GM23338 (cell line): Measurements from ENCODE around the gene OR2W3. TPM values are rescaled to one million over a fixed set of nuclear protein-coding genes. Genes with fewer than 3 reads are reported as not detected.

Experiments used
- ATAC-seq: fragments of 200-7000 bp; cut with Tn5 transposase; 3 replicates; pipeline ENCODE4 v1.9.1; 2020
- DNase-seq: peaks from one replicate; pipeline ENCODE4 v3.0.0-alpha.2; 2015; ENCODE audit warnings: low spot score
- H2AFZ ChIP-seq: fragments of 200-600 bp; sonication (generic); 2 replicates; pipeline ENCODE4 v1.8.0; 2016; ENCODE audit warnings: antibody characterized with exemption, mild to moderate bottlenecking, moderate library complexity
- H3F3A ChIP-seq: fragments of 200-600 bp; sonication (generic); replicated peaks from 2 replicates; pipeline ENCODE4 v1.8.0; 2017; ENCODE audit warnings: antibody characterized with exemption, mixed run types, low read depth
- H3K27ac ChIP-seq: fragments of 200-600 bp; sonication (generic); 2 replicates; pipeline ENCODE4 v1.6.1; 2016; ENCODE audit warnings: low read depth
- H3K27me3 ChIP-seq: fragments of 200-600 bp; sonication (generic); 2 replicates; pipeline ENCODE4 v1.8.0; 2016; ENCODE audit warnings: mild to moderate bottlenecking, mixed run types, moderate library complexity; ENCODE audit not compliant: insufficient read depth
- H3K36me3 ChIP-seq: fragments of 200-600 bp; sonication (generic); 2 replicates; pipeline ENCODE4 v1.8.0; 2016; ENCODE audit warnings: mild to moderate bottlenecking; ENCODE audit not compliant: insufficient read depth
- H3K4me1 ChIP-seq: fragments of 200-600 bp; sonication (generic); 2 replicates; pipeline ENCODE4 v1.8.0; 2016; ENCODE audit warnings: mild to moderate bottlenecking, moderate library complexity; ENCODE audit not compliant: insufficient read depth
- H3K4me2 ChIP-seq: fragments of 200-600 bp; sonication (generic); 2 replicates; pipeline ENCODE4 v1.7.1; 2017; ENCODE audit warnings: mixed run types
- H3K4me3 ChIP-seq: fragments of 200-600 bp; sonication (generic); 2 replicates; pipeline ENCODE4 v1.6.1; 2016; ENCODE audit warnings: mixed run types
- H3K79me2 ChIP-seq: fragments of 200-600 bp; sonication (generic); replicated peaks from 2 replicates; pipeline ENCODE4 v1.8.0; 2017; ENCODE audit warnings: mild to moderate bottlenecking; ENCODE audit not compliant: insufficient read depth
- H3K9me2 ChIP-seq: fragments of 200-600 bp; sonication (generic); 2 replicates; pipeline ENCODE4 v1.8.0; 2017; ENCODE audit not compliant: insufficient read depth
- H4K20me1 ChIP-seq: fragments of 200-600 bp; sonication (generic); replicated peaks from 2 replicates; pipeline ENCODE4 v1.8.0; 2017; ENCODE audit warnings: mild to moderate bottlenecking; ENCODE audit not compliant: insufficient read depth
- H3K27ac Mint-ChIP-seq: 2 replicates; pipeline ENCODE4 v1.8.0; 2020; ENCODE audit warnings: inconsistent platforms, mild to moderate bottlenecking, moderate library complexity, mixed read lengths
- H3K27me3 Mint-ChIP-seq: 3 replicates; pipeline ENCODE4 v1.8.0; 2022; ENCODE audit warnings: low read depth, mild to moderate bottlenecking, moderate library complexity, mixed read lengths, inconsistent platforms; ENCODE audit not compliant: insufficient read depth, poor library complexity
- H3K36me3 Mint-ChIP-seq: 3 replicates; pipeline ENCODE4 v1.8.0; 2021; ENCODE audit warnings: low read depth, mild to moderate bottlenecking, inconsistent platforms, moderate library complexity, mixed read lengths
- H3K4me1 Mint-ChIP-seq: 3 replicates; pipeline ENCODE4 v1.8.0; 2020; ENCODE audit warnings: mild to moderate bottlenecking, inconsistent platforms, mixed read lengths
- H3K4me3 Mint-ChIP-seq: 3 replicates; pipeline ENCODE4 v1.8.0; 2021; ENCODE audit warnings: moderate library complexity, mild to moderate bottlenecking, inconsistent platforms, mixed read lengths
- H3K9me3 Mint-ChIP-seq: 3 replicates; pipeline ENCODE4 v1.8.0; 2020; ENCODE audit warnings: moderate library complexity, mild to moderate bottlenecking, inconsistent platforms, mixed read lengths
- CREB1 ChIP-seq: fragments of 250-450 bp; sonication (Bioruptor Pico); IDR thresholded peaks from 2 replicates; pipeline ENCODE4 v1.5.0; 2020; ENCODE audit warnings: low read depth, mild to moderate bottlenecking, moderate library complexity
- ETS1 ChIP-seq: IDR thresholded peaks from 2 replicates; pipeline ENCODE4 v1.6.1; 2016; ENCODE audit warnings: antibody characterized with exemption
- EZH2phosphoT487 ChIP-seq: fragments of 200-600 bp; sonication (generic); IDR thresholded peaks from one replicate; pipeline ENCODE4 v1.8.1; 2018; ENCODE audit warnings: antibody characterized with exemption; ENCODE audit not compliant: unreplicated experiment
- JUNB ChIP-seq: IDR thresholded peaks from one replicate; pipeline ENCODE4 v1.6.1; 2016; ENCODE audit warnings: antibody characterized with exemption; ENCODE audit not compliant: unreplicated experiment
- NANOG ChIP-seq: IDR thresholded peaks from 2 replicates; pipeline ENCODE4 v1.6.1; 2016; ENCODE audit warnings: antibody characterized with exemption, borderline replicate concordance
- POLR2AphosphoS5 ChIP-seq: IDR thresholded peaks from 2 replicates; pipeline ENCODE4 v1.6.1; 2016; ENCODE audit warnings: antibody characterized with exemption, low read depth
- REST ChIP-seq: IDR thresholded peaks from one replicate; pipeline ENCODE4 v1.6.1; 2018; ENCODE audit warnings: antibody characterized with exemption; ENCODE audit not compliant: unreplicated experiment
- STAT1 ChIP-seq: IDR thresholded peaks from one replicate; pipeline ENCODE4 v1.6.1; 2016; ENCODE audit warnings: antibody characterized with exemption; ENCODE audit not compliant: unreplicated experiment
- ZNF114 ChIP-seq: fragments of 250-450 bp; sonication (Bioruptor Pico); IDR thresholded peaks from 2 replicates; pipeline ENCODE4 v1.5.0; 2020; ENCODE audit warnings: mild to moderate bottlenecking, moderate library complexity
- ZNF331 ChIP-seq: fragments of 250-450 bp; sonication (Bioruptor Pico); IDR thresholded peaks from 2 replicates; pipeline ENCODE4 v1.5.0; 2020; ENCODE audit warnings: low read depth, mild to moderate bottlenecking, moderate library complexity
- ZNF462 ChIP-seq: fragments of 250-450 bp; sonication (Bioruptor Pico); IDR thresholded peaks from 2 replicates; pipeline ENCODE4 v1.5.0; 2020; ENCODE audit warnings: mild to moderate bottlenecking, moderate library complexity
- polyA plus RNA-seq: library from polyadenylated mRNA; unstranded; fragments of >200 nt; fragmentation: Nextera tagmentation; extraction: Ambion mirVana; gene quantifications from 2 replicates; pipeline ENCODE4 v1.2.1, GENCODE V29; 2016
- total RNA-seq: library from RNA; depleted of rRNA; stranded (reverse); fragments of >200 nt; shearing (Covaris generic); gene quantifications from 2 replicates; pipeline ENCODE4 v1.2.3, GENCODE V29; 2014

Gene OR2W3
- total and polyA plus RNA-seq, 2 experiments from 2014 or later = 0.45 TPM; not detected in 1

- TF ChIP-seq ZNF462 = no peak
- TF ChIP-seq ETS1 = no peak
Observed at GRCh38 chr1:247908766-247909165, 13.4 kb downstream of the OR2W3 start (continued).

- Mint-ChIP-seq H3K4me1 (peaks cover 2% of the 10 kb centered on the region; the same call in 1 of the 3 replicates), H3K27ac (no peak overlapping the region), H3K4me3 (no peak overlapping the region), H3K27me3 (no peaks in the 10 kb centered on the region), H3K9me3 (peaks cover 76% of the 10 kb centered on the region), H3K36me3 (peaks cover 4% of the 10 kb centered on the region; the same call in 2 of the 3 replicates)
- H3K27ac ChIP-seq = no peak overlapping the region
- no peaks in the 10 kb centered on the region for H3F3A ChIP-seq
- no peak for ATAC-seq
- no peak overlapping the region for H3K4me2 ChIP-seq
- H3K27me3 ChIP-seq = no peaks in the 10 kb centered on the region
- no peak overlapping the region for H2AFZ ChIP-seq
- H3K79me2 ChIP-seq = no peaks in the 10 kb centered on the region
- H3K9me2 ChIP-seq = no peaks in the 10 kb centered on the region
- H4K20me1 ChIP-seq = no peaks in the 10 kb centered on the region
- no peaks in the 10 kb centered on the region for H3K36me3 ChIP-seq
- H3K4me3 ChIP-seq = no peak overlapping the region
- no peak for DNase-seq
- TF ChIP-seq POLR2AphosphoS5 = no peak
- no peak for TF ChIP-seq ZNF331 (CRISPR knock-in tag)
- no peak for TF ChIP-seq REST
- no peak for TF ChIP-seq CREB1 (CRISPR knock-in tag)
- TF ChIP-seq STAT1 = no peak
- no peak for TF ChIP-seq EZH2phosphoT487
- TF ChIP-seq NANOG = no peak
- TF ChIP-seq ZNF114 = no peak
- no peak for TF ChIP-seq JUNB
- H3K4me1 ChIP-seq = no peaks in the 10 kb centered on the region
Observed at GRCh38 chr1:247913786-247914185, 18.4 kb downstream of the OR2W3 start.
